Urothelium cell line (cell line): ENCODE data around the gene MTA1.

Experiments used
- DNase-seq: peaks from one replicate; pipeline ENCODE4 v3.0.0; 2011; ENCODE audit warnings: low spot score, mixed read lengths
- FAIRE-seq: peaks from 2 replicates; lab custom pipeline; 2011; peaks lifted over from hg19 to GRCh38; lab: Jason Lieb, UNC

MTA1 gene

GRCh38 chr14:105494606-105494929 lies 74.9 kb downstream of the MTA1 start:
- FAIRE-seq (no peak), DNase-seq (no peak)

GRCh38 chr14:105495101-105495989 lies 75.7 kb downstream of the MTA1 start:
- DNase-seq (no peak), FAIRE-seq (no peak)

GRCh38 chr14:105495990-105496830 lies 76.6 kb downstream of the MTA1 start:
- FAIRE-seq (no peak), DNase-seq (no peak)

DNA sequence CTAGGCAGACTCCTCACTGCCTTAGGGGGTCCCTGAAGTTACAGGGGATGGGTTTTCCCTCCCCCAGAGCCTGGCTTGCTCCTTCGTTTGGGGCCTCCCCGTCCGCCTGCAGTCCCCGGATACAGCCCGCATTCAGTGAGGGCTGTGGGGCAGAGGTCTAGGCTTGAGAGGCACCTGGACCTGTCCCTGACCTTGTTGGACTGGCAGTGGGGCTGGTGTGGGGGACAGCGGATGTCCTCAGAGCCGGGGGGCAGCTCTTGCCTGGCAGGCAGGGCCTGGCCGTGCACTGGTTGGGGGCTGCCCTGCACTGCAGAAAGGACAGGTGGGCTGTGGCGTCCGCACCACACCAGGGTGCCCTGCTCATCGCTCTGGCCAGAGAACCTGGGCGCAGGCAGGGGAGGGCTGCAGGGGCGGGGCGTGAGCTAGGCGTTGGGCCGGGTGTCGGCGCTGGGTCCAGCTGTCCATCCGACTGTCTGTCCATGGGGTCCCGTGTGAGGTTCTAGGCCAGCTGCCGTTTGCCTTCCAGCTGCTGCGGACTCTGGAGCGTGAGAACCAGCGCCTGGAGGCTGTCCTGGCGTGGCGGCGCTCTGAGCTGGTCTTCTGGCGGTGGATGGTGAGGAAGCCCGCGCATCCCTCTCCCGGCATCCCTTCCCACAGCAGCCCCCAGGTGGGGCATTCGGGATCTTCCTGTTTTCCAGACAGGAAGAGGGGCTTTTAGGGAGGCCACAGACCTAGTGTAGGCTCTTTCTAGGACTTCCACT lies 77.4 kb downstream of the MTA1 start:
- FAIRE-seq (no peak), DNase-seq (no peak)

- FAIRE-seq (no peak), DNase-seq (no peak)
Measured at GRCh38 chr14:105497671-105498429, 78.2 kb downstream of the MTA1 start.

GRCh38 chr14:105498430-105499255 lies 79.0 kb downstream of the MTA1 start:
- no peak for DNase-seq
- no peak for FAIRE-seq

GRCh38 chr14:105499256-105500035 lies 79.8 kb downstream of the MTA1 start:
- DNase-seq (no peak), FAIRE-seq (no peak)

- DNase-seq = no peak
- no peak for FAIRE-seq
Measured at GRCh38 chr14:105500036-105500725, 80.6 kb downstream of the MTA1 start.

- DNase-seq = no peak
- FAIRE-seq = no peak
Measured at GRCh38 chr14:105500726-105501101, 81.1 kb downstream of the MTA1 start.

- no peak for FAIRE-seq
- DNase-seq = no peak
Measured at GRCh38 chr14:105501504-105502291, 82.1 kb downstream of the MTA1 start.

DNA sequence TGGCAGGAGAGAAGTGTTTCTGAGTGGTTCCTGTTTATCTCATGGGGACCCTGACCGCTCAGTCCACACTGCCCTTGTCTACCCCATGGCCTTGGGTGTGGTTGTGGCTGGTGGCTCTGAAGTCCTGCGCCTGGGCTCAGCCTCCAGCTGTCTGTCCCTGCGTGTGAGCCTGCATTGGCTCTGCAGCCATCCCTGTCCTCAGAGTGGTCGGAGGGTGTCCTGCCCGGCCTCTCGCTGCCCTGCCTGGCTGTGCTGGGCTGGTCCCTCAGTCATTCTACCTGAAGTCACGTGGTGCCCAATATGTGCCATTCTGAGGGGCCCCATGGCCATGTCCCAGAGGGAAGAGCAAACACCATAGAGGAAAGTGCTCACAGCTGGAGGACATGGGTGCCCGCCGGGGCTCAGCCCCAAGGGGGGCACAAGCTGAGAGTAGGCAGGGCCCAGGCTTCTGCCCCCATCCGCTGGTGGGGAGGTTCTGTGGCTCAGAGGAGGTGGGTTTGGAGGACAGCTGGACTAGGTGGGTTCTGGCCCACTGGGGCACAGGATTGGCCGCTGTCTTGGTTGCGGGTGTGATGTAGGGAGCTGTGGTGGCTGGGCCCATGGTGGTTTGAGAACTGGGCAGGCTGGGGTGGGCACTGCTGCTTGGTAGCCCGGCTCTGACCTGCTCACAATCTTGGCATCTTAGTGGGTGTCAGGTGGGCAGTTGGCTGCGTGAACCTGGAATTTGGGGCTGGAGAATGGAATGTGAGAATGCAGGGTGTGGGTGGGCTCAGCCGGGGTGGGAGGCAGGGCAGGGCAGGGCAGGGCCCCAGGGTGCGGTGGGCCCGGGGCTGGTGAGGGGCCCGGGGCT lies 83.0 kb downstream of the MTA1 start:
- FAIRE-seq = no peak
- DNase-seq = no peak

- no peak for FAIRE-seq
- DNase-seq = no peak
Measured at GRCh38 chr14:105503296-105503640, 83.6 kb downstream of the MTA1 start.

- no peak for DNase-seq
- FAIRE-seq = no peak
Measured at GRCh38 chr14:105503935-105504692, 84.5 kb downstream of the MTA1 start.

DNA sequence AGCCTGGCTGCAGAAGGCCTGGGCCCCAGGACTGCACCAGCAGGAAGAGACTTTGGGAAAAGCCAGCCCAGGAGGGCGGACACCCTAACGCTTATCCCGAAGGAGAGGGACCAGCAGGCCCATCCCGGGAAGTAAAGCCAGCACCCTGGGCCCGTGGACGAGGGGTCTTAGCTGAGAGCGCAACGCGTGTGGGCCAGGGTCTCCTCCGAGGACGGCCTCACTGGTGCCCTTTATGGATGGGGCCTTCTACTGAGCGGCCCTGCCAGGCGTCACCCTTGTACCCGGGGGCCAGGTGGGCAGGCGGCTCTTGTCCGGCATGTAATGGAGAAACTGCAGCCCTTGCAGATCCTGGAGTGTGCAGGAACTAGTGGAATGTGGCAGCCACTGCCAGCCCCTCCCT lies 85.5 kb downstream of the MTA1 start:
- no peak for FAIRE-seq
- DNase-seq = no peak

GRCh38 chr14:105507247-105507646 lies 87.6 kb downstream of the MTA1 start:
- DNase-seq (no peak), FAIRE-seq (no peak)

- FAIRE-seq = no peak
- DNase-seq = no peak
Measured at GRCh38 chr14:105508069-105508468, 88.4 kb downstream of the MTA1 start.
